Vagina (tissue), 2 donors: ENCODE measurements around the gene HJURP.
"Not testable (repeated sequence)": the region's sequence is repeated elsewhere in the genome, so short reads cannot be mapped to it uniquely, and the experiment has no call there.

Experiments
- CTCF ChIP-seq, 3 experiments: fragments of 450-650 bp in 2 of 3; fragments of 200-600 bp in 1 of 3; sonication (generic) in 1 of 3; IDR thresholded peaks; one replicate each; pipeline ENCODE4 v1.5.1; 2017 to 2019; ENCODE audit warnings: antibody characterized with exemption in 3 of 3, mild to moderate bottlenecking in 2 of 3, moderate library complexity in 2 of 3
- POLR2A ChIP-seq, 2 donors: fragments of 450-650 bp; IDR thresholded peaks; one replicate each; pipeline ENCODE4 v1.6.1; 2017; ENCODE audit warnings: antibody characterized with exemption in 2 of 2, mild to moderate bottlenecking in 2 of 2, moderate library complexity in 2 of 2

- not testable (repeated sequence) for TF ChIP-seq CTCF, POLR2A (IDR thresholded peaks at IDR 0.05)
These were observed 17.8 kb upstream of the HJURP start for GRCh38 chr2:233872125-233872524.
